ENCODE results near the gene SPAAR. TPM values are rescaled to one million over a fixed set of nuclear protein-coding genes. Genes with fewer than 3 reads are reported as not detected.

SPAAR gene
- total RNA-seq, 1 experiment from 2014 or later: not detected

DNA sequence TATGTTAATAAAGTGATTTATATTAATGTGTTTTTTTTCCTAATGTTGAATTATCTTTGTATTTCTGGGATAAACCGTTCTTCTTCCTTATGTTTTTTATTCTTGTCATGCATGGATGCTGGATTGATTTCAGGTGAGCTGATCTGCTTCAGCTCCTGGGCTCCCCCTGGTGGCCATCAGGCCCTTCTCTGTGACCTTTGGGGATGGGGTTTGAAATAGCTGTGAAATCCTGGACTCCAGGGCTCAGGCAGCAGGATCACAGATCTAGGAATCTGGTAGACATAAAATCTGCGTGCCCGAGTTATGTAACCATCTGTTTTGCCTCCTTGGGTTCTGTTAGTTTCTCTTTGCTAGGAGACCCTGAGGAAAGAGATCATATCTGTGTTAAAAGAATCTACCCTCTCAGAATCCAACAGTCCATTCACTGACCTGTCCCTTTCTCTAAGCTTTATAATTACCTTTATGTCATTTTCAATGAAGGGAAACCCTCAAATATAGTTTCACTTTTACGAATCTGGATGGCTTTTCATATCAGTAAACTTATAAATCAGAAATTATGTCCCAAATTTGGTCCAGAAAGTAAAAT, 26.9 kb upstream of the SPAAR start:
- peak overlapping the region; percentile 93 for H2AFZ ChIP-seq (ENCODE audit: low read depth, low read length, poor library complexity, severe bottlenecking)
- TF ChIP-seq ZFX (IDR thresholded peaks at IDR 0.05) (no peak), SIN3A (IDR thresholded peaks at IDR 0.05; ENCODE audit: low read depth) (no peak), EZH2phosphoT487 (IDR thresholded peaks at IDR 0.05; ENCODE audit: borderline replicate concordance) (no peak), CBX3 (IDR thresholded peaks at IDR 0.05; ENCODE audit: low read depth) (0 out of 2 replicates have a peak, but pooled peaks have one; percentile 42), POLR2AphosphoS5 (IDR thresholded peaks at IDR 0.05; ENCODE audit: low read depth, low read length) (no peak), POLR2A (IDR thresholded peaks at IDR 0.05; ENCODE audit: borderline replicate concordance, extremely low read depth, insufficient read depth, insufficient read length) (no peak), FOSL1 (IDR thresholded peaks at IDR 0.05; ENCODE audit: low read depth) (no peak), RAD21 (IDR thresholded peaks at IDR 0.05; ENCODE audit: low read depth) (peak; percentile 88), YY1 (IDR thresholded peaks at IDR 0.05; ENCODE audit: extremely low read depth, insufficient replicate concordance, low read depth, low read length) (peak; percentile 19)
- TF ChIP-seq, protein P1, sequence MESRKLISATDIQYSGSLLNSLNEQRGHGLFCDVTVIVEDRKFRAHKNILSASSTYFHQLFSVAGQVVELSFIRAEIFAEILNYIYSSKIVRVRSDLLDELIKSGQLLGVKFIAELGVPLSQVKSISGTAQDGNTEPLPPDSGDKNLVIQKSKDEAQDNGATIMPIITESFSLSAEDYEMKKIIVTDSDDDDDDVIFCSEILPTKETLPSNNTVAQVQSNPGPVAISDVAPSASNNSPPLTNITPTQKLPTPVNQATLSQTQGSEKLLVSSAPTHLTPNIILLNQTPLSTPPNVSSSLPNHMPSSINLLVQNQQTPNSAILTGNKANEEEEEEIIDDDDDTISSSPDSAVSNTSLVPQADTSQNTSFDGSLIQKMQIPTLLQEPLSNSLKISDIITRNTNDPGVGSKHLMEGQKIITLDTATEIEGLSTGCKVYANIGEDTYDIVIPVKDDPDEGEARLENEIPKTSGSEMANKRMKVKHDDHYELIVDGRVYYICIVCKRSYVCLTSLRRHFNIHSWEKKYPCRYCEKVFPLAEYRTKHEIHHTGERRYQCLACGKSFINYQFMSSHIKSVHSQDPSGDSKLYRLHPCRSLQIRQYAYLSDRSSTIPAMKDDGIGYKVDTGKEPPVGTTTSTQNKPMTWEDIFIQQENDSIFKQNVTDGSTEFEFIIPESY (IDR thresholded peaks at IDR 0.05; ENCODE audit: extremely low read depth, insufficient replicate concordance, low read length): no peak
- TF ChIP-seq, protein P2, sequence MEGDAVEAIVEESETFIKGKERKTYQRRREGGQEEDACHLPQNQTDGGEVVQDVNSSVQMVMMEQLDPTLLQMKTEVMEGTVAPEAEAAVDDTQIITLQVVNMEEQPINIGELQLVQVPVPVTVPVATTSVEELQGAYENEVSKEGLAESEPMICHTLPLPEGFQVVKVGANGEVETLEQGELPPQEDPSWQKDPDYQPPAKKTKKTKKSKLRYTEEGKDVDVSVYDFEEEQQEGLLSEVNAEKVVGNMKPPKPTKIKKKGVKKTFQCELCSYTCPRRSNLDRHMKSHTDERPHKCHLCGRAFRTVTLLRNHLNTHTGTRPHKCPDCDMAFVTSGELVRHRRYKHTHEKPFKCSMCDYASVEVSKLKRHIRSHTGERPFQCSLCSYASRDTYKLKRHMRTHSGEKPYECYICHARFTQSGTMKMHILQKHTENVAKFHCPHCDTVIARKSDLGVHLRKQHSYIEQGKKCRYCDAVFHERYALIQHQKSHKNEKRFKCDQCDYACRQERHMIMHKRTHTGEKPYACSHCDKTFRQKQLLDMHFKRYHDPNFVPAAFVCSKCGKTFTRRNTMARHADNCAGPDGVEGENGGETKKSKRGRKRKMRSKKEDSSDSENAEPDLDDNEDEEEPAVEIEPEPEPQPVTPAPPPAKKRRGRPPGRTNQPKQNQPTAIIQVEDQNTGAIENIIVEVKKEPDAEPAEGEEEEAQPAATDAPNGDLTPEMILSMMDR (IDR thresholded peaks at IDR 0.05 in 2 of 3, conservative IDR thresholded peaks at IDR 0.05 in 1 of 3; ENCODE audit: borderline replicate concordance in 1 of 3, insufficient read depth in 1 of 3, low read depth in 2 of 3, low read length in 2 of 3): peak; percentile 93 to 99 (median 97)
- H3K4me1 ChIP-seq (ENCODE audit: control insufficient read depth in 1 of 2, insufficient read depth in 2 of 2, low read length in 2 of 2): peaks cover 0 to 3% of the 10 kb centered on the region in 2 experiments; a peak in 1 of 4 replicates
- DNase-seq (ENCODE audit: low read depth, low spot score): peak; percentile 71
- H3K9me3 ChIP-seq (ENCODE audit: control insufficient read depth in 1 of 2, insufficient read depth in 1 of 2, low read depth in 1 of 2, low read length in 2 of 2): no peaks in the 10 kb centered on the region
- peak overlapping the region; percentile 32 for H3K4me2 ChIP-seq (ENCODE audit: low read length)
- intact Hi-C loops (cut with micrococcal nuclease): loop anchor here (1.0 kb wide), 2 partner anchors 56 to 92 kb away; no protein-coding TSS in a partner anchor
- RAD21 ChIA-PET (ENCODE audit: low non-redundant PET in 1 of 2, low total read pairs in 2 of 2, uncharacterized antibody in 2 of 2, unreplicated experiment in 2 of 2): interaction anchor here (0.8 to 1.4 kb wide), 5 partner anchors 56 to 186 kb away, joined by 3 to 11 read pairs (median 4); no protein-coding TSS in a partner anchor
- no peak overlapping the region for H3K27ac ChIP-seq (ENCODE audit: low read depth, low read length)
- H4K20me1 ChIP-seq (ENCODE audit: insufficient read depth): no peaks in the 10 kb centered on the region
- H3K36me3 ChIP-seq (ENCODE audit: control insufficient read depth in 1 of 2, insufficient read depth in 2 of 2, low read length in 2 of 2): no peaks in the 10 kb centered on the region
- CTCF ChIA-PET: interaction anchor here (0.7 to 2.6 kb wide), 31 partner anchors 10 to 361 kb away, joined by 3 to 50 read pairs (median 6); partner anchors contain the start of genes CREB3, FAM221B, HINT2 and HRCT1
- no peak overlapping the region for H3K9ac ChIP-seq (ENCODE audit: low read length)
- POLR2A ChIA-PET: interaction anchor here (0.7 kb wide), 1 partner anchor 68 kb away, joined by 3 read pairs; the partner anchor contains the start of gene HINT2
- no peaks in the 10 kb centered on the region for H3K79me2 ChIP-seq (ENCODE audit: insufficient read depth, low read length)
- no TSS peak for BruUV-seq (replicated peaks)
- no peaks in the 10 kb centered on the region for H3K27me3 ChIP-seq (ENCODE audit: insufficient read depth, low read length)
- H3K9me2 ChIP-seq (ENCODE audit: insufficient read depth): no peaks in the 10 kb centered on the region
- H3K4me3 ChIP-seq (replicated peaks in 1 of 2; ENCODE audit: low read depth in 1 of 2, low read length in 2 of 2): no peak overlapping the region
- ATAC-seq: peak; percentile 95
